ENCODE results near the gene FBLIM1.
A peak's percentile ranks its signal among the peaks of the same experiment; 100 is the strongest.
"Not testable (repeated sequence)": the region's sequence is repeated elsewhere in the genome, so short reads cannot be mapped to it uniquely, and the experiment has no call there.

Gene FBLIM1

GRCh38 chr1:15810073-15810472 lies 51.5 kb downstream of the FBLIM1 start:
- no peak for DNase-seq (ENCODE audit: low spot score)
- no peak for TF ChIP-seq CTCF (IDR thresholded peaks at IDR 0.05)
- H3K4me3 ChIP-seq: no peak overlapping the region
- peak overlapping the region; percentile 68 to 91 for H3K27ac ChIP-seq

GRCh38 chr1:15816674-15817073 lies 58.1 kb downstream of the FBLIM1 start:
- no peak overlapping the region for H3K4me3 ChIP-seq
- H3K27ac ChIP-seq: peak overlapping the region; percentile 42 to 45
- no peak for DNase-seq (ENCODE audit: low spot score)
- TF ChIP-seq CTCF (IDR thresholded peaks at IDR 0.05): no peak

GRCh38 chr1:15820478-15820877 lies 61.9 kb downstream of the FBLIM1 start:
- no peak for DNase-seq (ENCODE audit: low spot score)
- H3K27ac ChIP-seq: no peak overlapping the region
- H3K4me3 ChIP-seq: no peak overlapping the region
- TF ChIP-seq CTCF (IDR thresholded peaks at IDR 0.05): no peak

- H3K4me3 ChIP-seq: no peak overlapping the region
- no peak for DNase-seq (ENCODE audit: low spot score)
- TF ChIP-seq CTCF (IDR thresholded peaks at IDR 0.05): no peak
- peak overlapping the region; percentile 46 to 60 for H3K27ac ChIP-seq
These were observed 67.2 kb downstream of the FBLIM1 start for GRCh38 chr1:15825800-15826199.

- no peak for TF ChIP-seq CTCF (IDR thresholded peaks at IDR 0.05)
- DNase-seq (ENCODE audit: low spot score): no peak
- H3K27ac ChIP-seq: no peak overlapping the region
- no peak overlapping the region for H3K4me3 ChIP-seq
These were observed 68.4 kb downstream of the FBLIM1 start for GRCh38 chr1:15826810-15827507.

- not testable (repeated sequence) for DNase-seq (ENCODE audit: low spot score); H3K4me3 ChIP-seq; H3K27ac ChIP-seq
These were observed 69.0 kb downstream of the FBLIM1 start for GRCh38 chr1:15827567-15827966.

GRCh38 chr1:15828931-15829330 lies 70.3 kb downstream of the FBLIM1 start:
- not testable (repeated sequence) for DNase-seq (ENCODE audit: low spot score); H3K4me3 ChIP-seq; H3K27ac ChIP-seq

- TF ChIP-seq CTCF (IDR thresholded peaks at IDR 0.05): no peak
- no peak overlapping the region for H3K4me3 ChIP-seq
- H3K27ac ChIP-seq: peak overlapping the region in 1 of 2 donors; percentile 66
- DNase-seq (ENCODE audit: low spot score): no peak
These were observed 71.7 kb downstream of the FBLIM1 start for GRCh38 chr1:15830258-15830657.

Measured in coronary artery (tissue), 2 donors.